HUES48 (cell line): ENCODE measurements around the gene LONP2.
"Not testable (repeated sequence)": the region's sequence is repeated elsewhere in the genome, so short reads cannot be mapped to it uniquely, and the experiment has no call there.

ENCODE experiments used
- H3K27ac ChIP-seq: one replicate; pipeline ENCODE4 v1.7.0; 2013; ENCODE audit warnings: low read depth, low read length, inconsistent platforms
- H3K27me3 ChIP-seq: 2 replicates; pipeline ENCODE4 v1.6.1; 2013; ENCODE audit warnings: mild to moderate bottlenecking, low read length; ENCODE audit not compliant: control insufficient read depth, insufficient read depth
- H3K36me3 ChIP-seq: 2 replicates; pipeline ENCODE4 v1.6.1; 2013; ENCODE audit warnings: low read length; ENCODE audit not compliant: control insufficient read depth, insufficient read depth
- H3K4me1 ChIP-seq: 2 replicates; pipeline ENCODE4 v1.6.1; 2013; ENCODE audit warnings: mild to moderate bottlenecking, low read length; ENCODE audit not compliant: control insufficient read depth, insufficient read depth
- H3K4me3 ChIP-seq: 2 replicates; pipeline ENCODE4 v1.5.1; 2013; ENCODE audit warnings: mild to moderate bottlenecking, low read depth, low read length
- H3K9ac ChIP-seq: 2 replicates; pipeline ENCODE4 v1.6.1; 2013; ENCODE audit warnings: mild to moderate bottlenecking, low read depth, low read length, moderate library complexity
- H3K9me3 ChIP-seq: 2 replicates; pipeline ENCODE4 v1.6.1; 2013; ENCODE audit warnings: low read length; ENCODE audit not compliant: control insufficient read depth, insufficient read depth

The LONP2 gene

DNA sequence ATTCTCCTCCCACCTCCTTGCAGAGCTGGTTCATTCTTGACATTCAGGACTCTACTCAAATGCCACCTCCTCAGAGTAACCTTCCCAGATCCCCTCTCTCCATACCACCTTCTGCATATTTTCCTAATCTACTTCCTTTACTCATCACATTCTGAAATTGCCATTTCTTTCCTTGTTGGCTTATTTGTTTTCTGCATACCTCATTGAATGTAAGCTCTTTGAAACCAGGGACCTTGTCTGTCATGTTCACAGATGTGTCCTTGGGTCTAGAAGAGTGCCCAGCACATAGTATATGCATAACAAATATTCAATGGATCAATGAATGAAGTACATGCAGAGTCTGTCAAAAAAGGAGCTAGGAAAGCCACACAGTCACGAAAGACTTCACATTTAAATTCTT, 7.8 kb upstream of the LONP2 start:
- Histone ChIP-seq H3K4me1 (peaks cover 7% of the 10 kb centered on the region), H3K36me3 (no peaks in the 10 kb centered on the region), H3K4me3 (no peak overlapping the region), H3K27ac (no peak overlapping the region), H3K27me3 (no peaks in the 10 kb centered on the region), H3K9me3 (no peaks in the 10 kb centered on the region), H3K9ac (no peak overlapping the region)

DNA sequence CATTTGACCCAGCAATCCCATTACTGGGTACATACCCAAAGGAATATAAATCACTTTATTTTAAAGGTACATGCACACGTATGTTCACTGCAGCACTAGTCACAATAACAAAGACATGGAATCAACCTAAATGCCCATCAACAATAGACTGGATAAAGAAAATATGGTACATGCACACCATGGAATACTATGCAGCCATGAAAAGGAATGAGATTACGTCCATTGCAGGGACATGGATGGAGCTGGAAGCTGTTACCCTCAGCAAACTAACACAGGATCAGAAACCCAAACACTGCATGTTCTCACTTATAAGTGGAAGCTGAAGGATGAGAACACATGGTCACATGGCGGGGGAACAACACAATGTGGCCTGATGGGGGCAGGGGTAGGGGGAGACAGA, 4.0 kb upstream of the LONP2 start:
- not testable (repeated sequence) for H3K9ac ChIP-seq, H3K4me3 ChIP-seq, H3K27me3 ChIP-seq, H3K36me3 ChIP-seq, H3K27ac ChIP-seq, H3K9me3 ChIP-seq, H3K4me1 ChIP-seq

DNA sequence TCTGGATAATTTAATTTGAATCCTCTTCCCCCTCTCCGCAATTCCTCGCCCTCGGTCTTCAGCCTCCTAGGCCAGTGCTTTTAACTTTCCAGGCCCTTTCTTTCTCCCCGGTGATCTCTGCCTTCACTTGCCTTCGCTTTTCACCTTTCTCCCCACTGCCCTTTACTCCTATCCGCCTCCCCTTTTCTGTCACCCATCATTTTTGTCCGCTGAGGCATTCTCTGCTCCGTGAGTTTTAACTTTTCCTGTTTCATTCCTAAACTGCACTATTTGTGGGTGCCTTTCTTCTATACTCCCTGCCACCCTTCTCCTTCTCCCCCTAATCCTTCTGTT, 729 bp downstream of the LONP2 start:
- no peaks in the 10 kb centered on the region for H3K9me3 ChIP-seq
- peak overlapping the region; percentile 70 for H3K9ac ChIP-seq
- no peaks in the 10 kb centered on the region for H3K27me3 ChIP-seq
- H3K36me3 ChIP-seq, result no peaks in the 10 kb centered on the region
- H3K4me3 ChIP-seq, result peak overlapping the region; percentile 99
- peak overlapping the region; percentile 81 for H3K27ac ChIP-seq
- H3K4me1 ChIP-seq, result peaks cover 6% of the 10 kb centered on the region

DNA sequence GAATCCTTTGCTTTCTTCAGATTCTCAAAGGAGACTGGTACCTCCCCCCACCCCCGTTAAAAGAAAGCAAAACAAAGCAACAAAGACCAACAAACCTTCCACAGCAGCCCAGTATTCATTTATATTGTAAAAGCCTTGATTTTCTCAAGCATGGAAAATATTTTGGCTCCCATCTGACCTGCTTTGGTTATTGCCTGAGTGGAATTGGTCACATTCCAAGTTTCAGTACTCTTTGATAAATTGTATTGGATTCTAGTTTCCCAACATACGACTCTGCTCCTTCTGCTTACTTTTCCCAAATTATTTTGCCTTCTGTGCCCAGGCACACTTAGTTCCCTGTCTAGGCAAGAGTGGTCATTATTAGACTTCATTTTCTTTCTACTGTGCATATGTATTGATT, 2.0 kb downstream of the LONP2 start:
- H3K4me1 ChIP-seq, result peaks cover 6% of the 10 kb centered on the region
- H3K9ac ChIP-seq, result no peak overlapping the region
- no peaks in the 10 kb centered on the region for H3K36me3 ChIP-seq
- H3K27ac ChIP-seq, result no peak overlapping the region
- no peaks in the 10 kb centered on the region for H3K9me3 ChIP-seq
- H3K4me3 ChIP-seq, result no peak overlapping the region
- H3K27me3 ChIP-seq, result no peaks in the 10 kb centered on the region

DNA sequence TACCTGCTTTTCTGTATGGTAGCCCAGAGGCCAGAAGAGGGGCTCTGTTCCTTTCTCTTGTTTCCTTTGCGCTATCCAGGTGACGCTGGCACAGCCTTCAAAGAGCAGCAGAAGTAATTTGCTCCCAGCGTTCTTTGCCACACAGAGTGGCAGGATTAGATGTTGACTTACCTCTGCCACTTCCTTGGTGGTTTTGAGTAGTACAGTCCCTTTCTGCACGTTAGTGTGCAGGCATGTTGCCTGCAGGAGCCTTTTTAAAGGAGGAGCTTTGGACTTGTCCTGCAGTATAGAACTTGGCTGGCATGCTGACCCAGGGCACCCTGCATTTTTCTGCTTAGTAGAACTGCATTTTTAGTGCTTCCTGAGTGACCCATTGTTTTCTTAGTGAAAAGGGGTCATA, 3.2 kb downstream of the LONP2 start, which contains the start of gene ABCC11:
TSS of gene ABCC11 (minus strand) at position 229 of the 400 bp plus-strand sequence. CDS start 15,618 bp downstream, outside the sequence.
- Histone ChIP-seq H3K36me3 (0 out of 2 replicates have a peak, but pooled peaks cover 2% of the 10 kb centered on the region), H3K4me3 (no peak within 1 kb of the TSS), H3K9ac (no peak within 1 kb of the TSS), H3K27me3 (no peaks in the 10 kb centered on the region), H3K4me1 (peaks cover 6% of the 10 kb centered on the region), H3K27ac (no peak within 1 kb of the TSS), H3K9me3 (no peaks in the 10 kb centered on the region)

DNA sequence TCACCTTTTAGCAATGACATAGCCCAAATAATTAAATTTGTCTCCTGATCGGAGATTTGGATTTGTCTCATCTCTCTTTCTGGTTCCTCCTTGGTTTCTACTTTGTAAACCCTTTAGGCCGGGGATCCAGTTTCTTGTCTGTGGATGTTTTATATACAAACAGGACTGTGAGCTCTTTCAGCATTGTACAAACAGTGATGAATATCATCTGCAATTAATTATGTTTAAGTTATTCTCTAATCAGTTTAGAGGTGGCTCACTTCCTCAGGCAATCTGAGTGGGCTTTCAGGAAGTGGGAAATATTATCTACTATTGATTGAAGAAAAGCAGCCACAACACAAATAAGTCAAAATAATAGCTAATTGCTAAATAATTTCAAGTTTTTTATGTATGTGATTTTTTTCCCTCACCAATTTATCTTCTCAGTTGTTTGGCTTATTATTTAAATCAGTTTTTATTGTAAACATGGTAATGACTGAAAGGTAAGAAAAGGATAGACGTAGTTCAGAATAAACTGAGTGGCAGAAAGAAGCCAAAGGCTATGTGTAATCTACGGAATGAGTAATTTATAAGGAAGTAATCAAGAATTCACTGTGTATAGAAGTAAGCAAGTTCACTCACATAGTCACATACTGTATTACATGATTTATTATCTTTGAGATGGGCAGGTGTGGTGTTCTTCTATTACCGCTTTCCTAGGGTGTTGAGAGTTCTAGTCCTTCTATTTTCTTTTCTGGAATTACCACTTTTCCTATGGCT, 6.6 kb downstream of the LONP2 start:
- Histone ChIP-seq H3K27me3 (no peaks in the 10 kb centered on the region), H3K9me3 (no peaks in the 10 kb centered on the region), H3K4me3 (no peak overlapping the region)

DNA sequence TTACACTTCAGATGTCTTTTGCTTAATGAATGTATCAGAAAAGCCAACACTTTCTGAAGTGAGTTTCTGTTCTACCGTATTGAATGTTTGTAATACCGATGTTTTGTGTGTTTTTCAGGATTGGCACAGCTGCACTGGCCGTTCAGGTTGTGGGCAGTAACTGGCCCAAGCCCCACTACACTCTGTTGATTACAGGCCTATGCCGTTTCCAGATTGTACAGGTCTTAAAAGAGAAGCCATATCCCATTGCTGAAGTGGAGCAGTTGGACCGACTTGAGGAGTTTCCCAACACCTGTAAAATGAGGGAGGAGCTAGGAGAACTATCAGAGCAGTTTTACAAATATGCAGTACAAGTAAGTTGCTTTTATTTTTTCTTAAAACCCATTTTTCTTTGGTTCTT, 7.9 kb downstream of the LONP2 start:
- Histone ChIP-seq H3K27ac (no peak overlapping the region), H3K4me3 (no peak overlapping the region), H3K4me1 (no peaks in the 10 kb centered on the region; the same call in 1 of the 2 replicates), H3K9me3 (no peaks in the 10 kb centered on the region), H3K9ac (no peak overlapping the region), H3K27me3 (no peaks in the 10 kb centered on the region), H3K36me3 (peaks cover 18% of the 10 kb centered on the region; the same call in 1 of the 2 replicates)

More for the DNA sequence above, 6.6 kb downstream of the LONP2 start:
- Histone ChIP-seq H3K27ac (no peak overlapping the region), H3K36me3 (peaks cover 14% of the 10 kb centered on the region; the same call in 1 of the 2 replicates), H3K9ac (no peak overlapping the region), H3K4me1 (no peaks in the 10 kb centered on the region; the same call in 1 of the 2 replicates)

DNA sequence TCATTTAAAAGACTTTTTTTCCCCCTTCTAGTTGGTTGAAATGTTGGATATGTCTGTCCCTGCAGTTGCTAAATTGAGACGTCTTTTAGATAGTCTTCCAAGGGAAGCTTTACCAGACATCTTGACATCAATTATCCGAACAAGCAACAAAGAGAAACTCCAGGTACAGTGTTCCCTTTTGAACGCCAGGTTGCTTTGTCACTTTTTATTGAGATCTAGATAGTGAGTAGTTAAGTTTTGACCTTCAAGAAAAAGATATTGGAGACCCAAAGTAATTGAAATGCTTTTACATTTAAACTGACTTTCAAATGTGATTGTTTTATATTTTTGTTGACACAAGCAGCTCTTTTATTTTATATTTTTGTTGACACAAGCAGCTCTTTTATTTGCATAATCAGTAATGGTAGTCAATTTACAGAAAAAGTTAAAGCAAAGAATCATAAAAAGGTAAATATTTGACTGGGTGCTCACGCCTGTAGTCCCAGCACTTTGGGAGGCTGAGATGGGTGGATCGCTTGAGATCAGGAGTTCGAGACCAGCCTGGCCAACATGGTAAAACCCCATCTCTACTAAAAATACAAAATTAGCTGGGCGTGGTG, 12.6 kb downstream of the LONP2 start:
- H3K27ac ChIP-seq, result no peak overlapping the region
- H3K4me3 ChIP-seq, result no peak overlapping the region
- no peak overlapping the region for H3K9ac ChIP-seq
- no peaks in the 10 kb centered on the region for H3K27me3 ChIP-seq
- H3K36me3 ChIP-seq, result peaks cover 49% of the 10 kb centered on the region
- no peaks in the 10 kb centered on the region for H3K9me3 ChIP-seq
- no peaks in the 10 kb centered on the region for H3K4me1 ChIP-seq

DNA sequence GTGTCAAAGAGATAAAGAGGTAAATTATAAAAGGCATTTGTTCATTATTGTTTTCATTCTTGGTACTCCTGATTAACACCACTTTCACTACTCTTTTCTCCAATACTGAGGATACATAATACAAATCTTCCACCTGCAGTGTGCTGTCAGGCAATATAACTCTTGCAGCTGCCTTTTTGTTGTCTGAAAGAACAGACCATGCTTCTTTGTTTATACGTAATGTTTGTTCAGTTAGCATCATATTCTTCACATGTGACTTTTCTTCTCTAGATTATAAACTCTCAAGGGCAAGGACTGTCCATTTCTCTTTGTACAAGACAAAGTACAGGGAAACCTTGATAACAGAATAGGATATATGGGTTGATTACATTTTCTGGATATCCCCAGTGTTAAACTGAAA, 17.5 kb downstream of the LONP2 start:
- Histone ChIP-seq H3K4me3 (no peak overlapping the region), H3K9me3 (no peaks in the 10 kb centered on the region), H3K27ac (no peak overlapping the region), H3K9ac (no peak overlapping the region), H3K27me3 (no peaks in the 10 kb centered on the region), H3K4me1 (no peaks in the 10 kb centered on the region), H3K36me3 (peaks cover 52% of the 10 kb centered on the region)

DNA sequence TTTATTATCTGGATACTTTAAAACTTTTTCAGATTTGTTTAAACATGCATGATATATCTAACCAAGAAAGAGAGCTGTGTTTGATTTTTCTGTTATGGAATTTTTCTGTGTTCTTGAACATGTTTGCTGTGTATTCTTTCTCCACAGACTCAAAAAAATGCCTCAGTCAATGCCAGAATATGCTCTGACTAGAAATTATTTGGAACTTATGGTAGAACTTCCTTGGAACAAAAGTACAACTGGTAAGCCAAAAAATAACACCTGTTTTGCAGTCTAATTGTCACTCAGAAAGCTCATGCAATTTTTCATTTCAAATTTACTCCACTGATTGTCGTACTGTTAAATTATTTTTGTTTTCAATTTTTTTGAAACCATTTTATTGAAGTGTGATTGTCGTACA, 18.5 kb downstream of the LONP2 start:
- Histone ChIP-seq H3K4me1 (no peaks in the 10 kb centered on the region), H3K4me3 (no peak overlapping the region), H3K27ac (no peak overlapping the region), H3K9ac (no peak overlapping the region), H3K9me3 (no peaks in the 10 kb centered on the region), H3K27me3 (no peaks in the 10 kb centered on the region), H3K36me3 (peaks cover 52% of the 10 kb centered on the region)

DNA sequence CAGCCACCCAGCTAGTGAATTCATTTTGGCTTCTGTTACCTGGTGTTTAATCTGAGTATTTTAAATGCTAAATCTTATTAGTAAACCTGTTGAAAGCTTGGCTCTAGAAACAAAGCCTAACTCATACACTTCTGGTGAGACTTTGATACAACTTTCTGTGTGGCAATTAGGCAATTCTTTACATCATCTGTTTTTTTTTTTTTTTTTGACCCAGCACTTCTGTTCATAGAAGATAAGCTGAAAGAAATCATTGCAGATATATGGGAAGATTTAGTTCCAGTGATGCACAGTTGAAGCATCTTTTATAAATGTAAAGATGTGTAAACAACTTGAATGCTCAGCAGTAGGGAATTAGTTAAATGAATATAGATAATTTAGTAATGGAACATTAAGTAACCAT, 24.9 kb downstream of the LONP2 start:
- no peaks in the 10 kb centered on the region for H3K27me3 ChIP-seq
- H3K27ac ChIP-seq, result no peak overlapping the region
- no peak overlapping the region for H3K4me3 ChIP-seq
- no peaks in the 10 kb centered on the region for H3K4me1 ChIP-seq
- no peaks in the 10 kb centered on the region for H3K9me3 ChIP-seq
- no peak overlapping the region for H3K9ac ChIP-seq
- H3K36me3 ChIP-seq, result peaks cover 19% of the 10 kb centered on the region
